COLO829 (cell line): ENCODE measurements around the gene ID1.
"Not testable (repeated sequence)": the region's sequence is repeated elsewhere in the genome, so short reads cannot be mapped to it uniquely, and the experiment has no call there.

Experiments
- DNase-seq: peaks from one replicate; pipeline ENCODE4 v3.0.0; 2012; ENCODE audit warnings: low spot score

ID1 gene

GRCh38 chr20:31573555-31574321, 31.4 kb upstream of the ID1 start:
- DNase-seq: no peak

GRCh38 chr20:31574986-31575385, 30.1 kb upstream of the ID1 start:
- DNase-seq: not testable (repeated sequence)

DNA sequence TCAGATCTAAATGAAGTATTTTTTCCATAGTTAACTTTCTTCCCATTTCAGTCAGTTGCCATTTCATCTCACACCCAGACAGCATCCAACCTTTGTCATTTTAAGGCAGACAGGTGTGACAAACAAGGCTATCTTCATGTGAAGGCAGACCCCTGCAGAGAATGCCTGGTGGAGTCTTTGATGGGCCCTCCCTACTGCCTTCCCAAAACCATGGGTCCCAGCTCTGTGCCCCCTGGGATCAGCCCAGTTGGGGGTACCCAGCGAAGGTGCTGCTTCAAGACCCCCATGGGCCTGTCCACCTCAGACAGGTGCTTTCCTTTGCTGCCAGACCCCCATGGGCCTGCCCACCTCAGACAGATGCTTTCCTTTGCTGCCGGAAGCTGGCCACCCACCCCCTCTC, 28.3 kb upstream of the ID1 start:
- DNase-seq: no peak

DNA sequence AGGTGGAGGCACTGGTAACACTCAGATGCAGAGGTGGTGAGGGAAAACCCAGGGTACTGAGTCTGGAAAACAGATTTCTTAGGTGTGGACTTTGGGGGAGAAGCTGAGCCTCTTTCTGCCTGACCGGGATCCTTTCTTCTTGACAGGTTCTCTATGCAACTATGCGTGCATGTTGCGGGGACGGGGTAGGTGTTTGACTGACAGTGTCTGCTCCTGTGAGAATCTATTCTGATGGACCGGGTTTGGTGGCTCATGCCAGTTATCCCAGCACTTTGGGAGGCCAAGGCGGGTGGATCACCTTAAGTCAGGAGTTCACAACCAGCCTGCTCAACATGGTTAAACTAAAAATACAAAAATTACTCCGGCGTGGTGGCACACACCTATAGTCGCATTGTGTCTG, 27.9 kb upstream of the ID1 start:
- no peak for DNase-seq

- no peak for DNase-seq
Observed at GRCh38 chr20:31578448-31579138, 26.5 kb upstream of the ID1 start.

- DNase-seq: no peak
Observed at GRCh38 chr20:31579245-31579644, 25.8 kb upstream of the ID1 start.

GRCh38 chr20:31579941-31580651, 25.0 kb upstream of the ID1 start:
- not testable (repeated sequence) for DNase-seq

DNA sequence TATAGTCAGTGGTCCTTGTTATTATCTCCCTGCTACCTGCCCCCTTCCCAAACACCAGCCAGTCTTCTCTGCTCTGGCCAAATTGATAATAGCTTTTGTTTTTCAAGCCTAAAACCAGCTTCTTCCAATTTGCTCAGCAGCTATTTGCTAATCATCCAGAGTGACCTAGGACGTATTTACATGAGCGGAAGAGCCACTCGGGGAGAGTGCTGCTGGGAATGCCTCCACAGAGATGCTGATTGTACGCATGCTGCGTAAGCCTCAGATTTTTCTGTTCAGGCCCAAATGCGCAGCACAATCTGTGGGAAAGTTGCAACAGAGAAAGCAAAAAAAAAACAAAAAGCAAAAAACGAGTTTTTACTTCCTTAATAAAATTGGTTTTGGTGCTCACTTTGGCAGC, 24.4 kb upstream of the ID1 start:
- no peak for DNase-seq

GRCh38 chr20:31581391-31581790, 23.7 kb upstream of the ID1 start:
- DNase-seq: no peak

GRCh38 chr20:31587545-31588389, 17.3 kb upstream of the ID1 start:
- DNase-seq: no peak

GRCh38 chr20:31590717-31591225, 14.3 kb upstream of the ID1 start:
- no peak for DNase-seq

GRCh38 chr20:31593221-31594001, 11.7 kb upstream of the ID1 start:
- DNase-seq: no peak

DNA sequence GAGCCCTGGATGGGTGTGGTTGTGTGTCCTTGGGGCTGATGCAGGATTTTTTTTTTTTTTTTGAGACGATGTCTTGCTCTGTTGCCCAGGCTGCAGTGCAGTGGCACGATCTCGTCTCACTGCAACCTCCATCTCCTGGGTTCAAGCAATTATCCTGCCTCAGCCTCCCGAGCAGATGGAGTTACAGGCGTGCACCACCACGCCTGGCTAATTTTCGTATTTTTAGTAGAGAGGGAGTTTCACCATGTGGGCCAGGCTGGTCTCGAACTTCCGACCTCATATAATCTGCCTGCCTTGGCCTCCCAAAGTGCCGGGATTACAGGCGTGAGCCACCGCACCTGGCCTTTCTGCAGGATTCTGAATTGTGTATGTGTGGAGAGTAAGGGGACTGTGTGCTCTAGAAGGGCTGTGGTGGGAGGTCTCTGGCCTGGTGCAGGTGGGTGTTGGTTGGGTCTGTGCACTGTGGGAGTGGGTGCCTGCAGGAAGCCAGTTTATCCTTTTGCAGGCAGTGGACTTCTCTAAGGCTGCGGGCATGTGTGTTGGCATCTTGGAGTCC, 11.0 kb upstream of the ID1 start:
- no peak for DNase-seq

DNA sequence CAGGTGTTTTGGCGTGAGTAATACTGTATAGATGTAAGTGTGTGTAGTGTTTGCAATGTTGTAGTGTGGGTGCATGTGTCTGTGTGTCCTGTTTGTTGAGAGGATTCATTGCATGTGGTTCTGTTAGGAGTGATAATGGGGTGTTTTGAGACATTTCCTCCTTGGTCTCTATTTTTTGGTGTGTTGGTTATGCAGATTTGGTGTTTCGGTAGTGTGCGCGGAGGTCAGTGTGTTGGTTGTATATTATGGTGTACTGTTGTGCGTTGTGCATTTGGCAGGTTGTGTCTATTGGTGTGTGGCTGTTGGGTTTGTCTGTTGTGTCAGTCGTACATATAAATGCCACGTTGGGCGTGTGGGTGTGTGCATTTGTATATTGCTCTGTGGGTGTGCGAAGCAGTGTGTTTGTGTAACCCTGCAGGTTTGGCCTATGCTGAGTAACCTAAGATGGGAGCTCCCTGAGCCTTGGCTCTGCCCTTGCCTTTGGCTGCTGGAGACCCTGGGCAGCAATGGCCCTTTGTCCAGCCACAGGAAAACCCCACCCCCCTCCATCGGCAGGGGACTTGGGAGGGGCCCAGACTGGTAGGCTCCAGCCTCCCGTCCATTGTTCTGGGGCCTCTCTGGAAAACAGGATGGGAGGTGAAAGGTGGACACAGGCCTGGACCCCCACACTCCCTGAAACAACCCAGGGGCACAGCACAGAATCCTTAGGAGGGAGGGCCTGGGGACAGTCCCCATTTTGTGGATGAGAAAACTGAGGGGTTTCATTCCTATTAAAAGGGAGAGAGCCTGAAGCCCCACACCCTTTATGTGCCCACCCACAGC, 10.3 kb upstream of the ID1 start:
- no peak for DNase-seq

- no peak for DNase-seq
Observed at GRCh38 chr20:31595380-31595653, 9.8 kb upstream of the ID1 start.

DNA sequence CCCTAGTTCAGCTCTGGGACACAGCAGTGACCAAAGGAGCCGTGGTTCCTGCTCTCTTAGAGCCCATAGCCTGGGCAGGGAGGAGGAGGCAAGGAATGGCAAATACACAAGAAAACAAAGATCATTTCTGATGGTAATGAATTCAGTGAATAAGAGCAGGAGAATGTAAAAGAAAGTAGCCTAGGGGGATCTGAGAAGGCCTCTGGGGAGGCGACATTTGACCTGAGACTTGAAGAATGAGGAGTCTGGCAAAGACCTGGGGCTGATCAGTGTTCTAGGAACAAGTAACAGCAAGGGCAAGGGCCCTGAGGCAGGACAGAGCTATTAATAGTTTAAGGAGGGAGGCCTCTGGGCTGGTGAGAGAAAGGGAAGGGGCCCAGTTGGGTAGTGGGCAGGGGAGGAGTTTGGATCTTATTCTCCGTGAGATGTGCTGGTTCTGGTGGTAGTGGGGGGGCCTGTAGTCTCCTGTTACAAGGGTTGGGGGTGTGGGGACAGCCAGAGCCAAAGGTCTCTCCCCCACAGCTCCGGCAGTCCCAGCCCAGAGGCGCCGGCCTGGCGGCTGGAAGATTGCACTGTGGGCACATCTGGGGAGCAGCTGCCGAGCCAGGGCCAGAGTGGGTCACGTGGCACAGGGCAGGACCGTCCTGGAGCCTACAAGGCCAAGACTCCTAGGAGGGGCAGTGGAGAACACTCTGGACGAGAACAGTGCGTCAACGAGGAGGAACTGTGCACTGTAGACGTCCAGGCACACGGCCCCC, 9.3 kb upstream of the ID1 start:
- DNase-seq: peak; percentile 88

- not testable (repeated sequence) for DNase-seq
Observed at GRCh38 chr20:31596412-31596715, 8.7 kb upstream of the ID1 start.

DNA sequence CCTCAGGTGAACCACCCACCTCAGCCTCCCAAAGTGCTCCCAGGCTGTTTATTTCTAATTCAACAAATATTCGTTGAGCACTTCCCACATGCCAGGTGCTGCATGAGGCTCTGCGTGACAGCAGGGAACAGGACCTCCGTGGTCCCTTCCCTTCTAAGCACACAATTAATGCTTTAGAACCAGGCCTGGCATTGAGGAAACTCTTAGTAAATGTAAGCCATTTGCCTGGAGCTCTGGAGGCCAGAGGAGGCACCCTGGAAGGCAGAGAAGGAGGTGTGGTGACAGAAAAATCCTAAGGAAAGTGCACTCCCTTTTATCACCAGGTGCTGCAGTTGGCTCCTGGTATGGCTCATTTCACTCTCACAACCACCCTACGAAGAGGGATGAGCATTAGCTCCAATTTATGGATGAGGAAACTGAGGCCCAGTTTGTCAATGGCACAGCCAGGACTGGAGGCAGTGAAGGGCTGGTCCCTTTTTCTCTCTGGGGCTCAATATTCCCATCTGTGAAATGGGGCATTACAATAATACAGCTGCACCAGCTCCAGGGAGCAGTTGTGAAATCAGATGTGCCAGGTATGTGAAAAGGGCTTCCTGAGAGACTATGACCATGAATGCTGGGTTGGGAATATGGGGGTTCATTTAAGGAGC, 8.1 kb upstream of the ID1 start:
- DNase-seq: no peak

DNA sequence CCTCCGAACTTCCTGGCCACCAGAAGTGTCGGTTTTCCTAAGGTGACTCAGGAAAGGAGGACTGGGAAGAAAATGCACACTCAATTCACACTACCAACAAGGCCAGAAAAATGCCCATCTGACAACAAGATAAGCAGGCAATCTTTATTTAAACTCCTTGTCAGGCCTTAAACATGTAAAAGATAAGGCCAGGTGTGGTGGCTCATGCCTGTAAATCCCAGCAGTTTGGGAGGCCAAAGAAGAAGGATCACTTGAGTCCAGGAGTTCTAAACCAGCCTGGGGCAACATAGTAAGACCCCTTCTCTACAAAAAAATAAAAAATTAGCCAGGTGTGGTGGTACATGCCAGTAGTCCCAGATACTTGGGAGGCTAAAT, 7.6 kb upstream of the ID1 start:
- no peak for DNase-seq
